ENCODE data around the gene FSTL4.
A peak's percentile ranks its signal among the peaks of the same experiment; 100 is the strongest.

FSTL4 gene

GRCh38 chr5:133202066-133202665 is 410.2 kb downstream of the FSTL4 start:
- DNase-seq = no peak

GRCh38 chr5:133201310-133201709 is 411.0 kb downstream of the FSTL4 start:
- DNase-seq = no peak

GRCh38 chr5:133200256-133200655 is 412.1 kb downstream of the FSTL4 start:
- DNase-seq = no peak

GRCh38 chr5:133199417-133200178 is 412.7 kb downstream of the FSTL4 start:
- DNase-seq = no peak

GRCh38 chr5:133198511-133198910 is 413.8 kb downstream of the FSTL4 start:
- DNase-seq = no peak

GRCh38 chr5:133196441-133197085 is 415.8 kb downstream of the FSTL4 start:
- no peak for DNase-seq

GRCh38 chr5:133195250-133195649 is 417.1 kb downstream of the FSTL4 start:
- no peak for DNase-seq

GRCh38 chr5:133193794-133194193 is 418.5 kb downstream of the FSTL4 start:
- no peak for DNase-seq

GRCh38 chr5:133192716-133193115 is 419.6 kb downstream of the FSTL4 start:
- no peak for DNase-seq

GRCh38 chr5:133189881-133190280 is 422.5 kb downstream of the FSTL4 start:
- DNase-seq = no peak

GRCh38 chr5:133179405-133179804 is 432.9 kb downstream of the FSTL4 start:
- no peak for DNase-seq

GRCh38 chr5:133170756-133171387 is 441.5 kb downstream of the FSTL4 start:
- DNase-seq = peak; percentile 63

- no peak for DNase-seq
Measured at GRCh38 chr5:133164759-133165158, 447.6 kb downstream of the FSTL4 start.

GRCh38 chr5:133163839-133164238 is 448.5 kb downstream of the FSTL4 start:
- DNase-seq = no peak

- DNase-seq = no peak
Measured at GRCh38 chr5:133159543-133159942, 452.8 kb downstream of the FSTL4 start.

GRCh38 chr5:133155326-133155969 is 456.9 kb downstream of the FSTL4 start:
- DNase-seq = no peak

GRCh38 chr5:133154274-133155075 is 457.9 kb downstream of the FSTL4 start:
- no peak for DNase-seq

GRCh38 chr5:133150909-133151544 is 461.3 kb downstream of the FSTL4 start:
- no peak for DNase-seq

- no peak for DNase-seq
Measured at GRCh38 chr5:133149345-133149744, 463.0 kb downstream of the FSTL4 start.

- DNase-seq = no peak
Measured at GRCh38 chr5:133147815-133148567, 464.4 kb downstream of the FSTL4 start.

GRCh38 chr5:133147411-133147810 is 464.9 kb downstream of the FSTL4 start:
- DNase-seq = no peak

Measured in stimulated activated CD8-positive, alpha-beta memory T cell treated with anti-CD3 and anti-CD28 coated beads, Interleukin-4, amount 100 ng/mL, for 48 hours (primary cell).